ENCODE data around the gene TP53TG3F. TPM values are rescaled to one million over a fixed set of nuclear protein-coding genes. Genes with fewer than 3 reads are reported as not detected.

Gene TP53TG3F
- total RNA-seq, 1 donor from 2014 or later: not detected

Other genes starting within 250 kb of the TP53TG3F start
- not detected in 2 replicates for gene TP53TG3E, start 155.3 kb upstream of the TP53TG3F start, total RNA-seq
- not detected in 2 replicates for gene TP53TG3B, start 98.8 kb upstream of the TP53TG3F start, total RNA-seq